ENCODE results near the gene DDX31. TPM values are rescaled to one million over a fixed set of nuclear protein-coding genes. Genes with fewer than 3 reads are reported as not detected.

Gene DDX31
- total RNA-seq, 2 donors from 2014 or later: 8.6 to 15.6 TPM

GRCh38 chr9:132703336-132703735, 33.6 kb upstream of the DDX31 start:
- intact Hi-C loops (cut with DNase I): no loop called here
- H3K27ac ChIP-seq: no peak overlapping the region
- ATAC-seq: no peak

GRCh38 chr9:132702254-132702653, 32.5 kb upstream of the DDX31 start:
- no peak for TF ChIP-seq POLR2A (IDR thresholded peaks at IDR 0.05)
- TF ChIP-seq CTCF (IDR thresholded peaks at IDR 0.05): no peak
- H3K27me3 ChIP-seq: peaks cover 0 to 3% of the 10 kb centered on the region in 2 donors
- ATAC-seq: no peak
- H3K9me3 ChIP-seq: no peaks in the 10 kb centered on the region
- H3K27ac ChIP-seq: no peak overlapping the region
- H3K36me3 ChIP-seq (replicated peaks in 1 of 2; ENCODE audit: insufficient read depth in 1 of 2, low read depth in 2 of 2): no peaks in the 10 kb centered on the region
- intact Hi-C loops (cut with DNase I): no loop called here
- WGBS, 2 donors: 0 to 31% methylated on average over 1 of the region's 1 CpG
- H3K4me3 ChIP-seq: no peak overlapping the region
- no peak for DNase-seq
- peaks cover 4% of the 10 kb centered on the region for H3K4me1 ChIP-seq

More at GRCh38 chr9:132703336-132703735, 33.6 kb upstream of the DDX31 start:
- 28 to 62% methylated on average over 2 of the region's 2 CpGs for WGBS, 2 donors
- H3K9me3 ChIP-seq: no peaks in the 10 kb centered on the region
- H3K27me3 ChIP-seq: peaks cover 0 to 3% of the 10 kb centered on the region in 2 donors
- DNase-seq: no peak
- no peak overlapping the region for H3K4me3 ChIP-seq
- peaks cover 4% of the 10 kb centered on the region for H3K4me1 ChIP-seq
- H3K36me3 ChIP-seq (replicated peaks in 1 of 2; ENCODE audit: insufficient read depth in 1 of 2, low read depth in 2 of 2): no peaks in the 10 kb centered on the region
- TF ChIP-seq CTCF (IDR thresholded peaks at IDR 0.05): no peak
- no peak for TF ChIP-seq POLR2A (IDR thresholded peaks at IDR 0.05)

- 19 to 27% methylated on average over 1 of the region's 1 CpG for WGBS, 2 donors
- ATAC-seq (no peak), DNase-seq (no peak)
- Histone ChIP-seq H3K27me3 (no peaks in the 10 kb centered on the region), H3K4me3 (no peak overlapping the region), H3K27ac (no peak overlapping the region), H3K9me3 (peaks cover 0 to 10% (median 0%) of the 10 kb centered on the region in 3 donors), H3K4me1 (peaks cover 4% of the 10 kb centered on the region), H3K36me3 (replicated peaks in 1 of 2; ENCODE audit: insufficient read depth in 1 of 2, low read depth in 2 of 2) (no peaks in the 10 kb centered on the region)
- no peak for TF ChIP-seq POLR2A (IDR thresholded peaks at IDR 0.05)
- TF ChIP-seq CTCF (IDR thresholded peaks at IDR 0.05): no peak
- intact Hi-C loops (cut with DNase I): no loop called here
These were observed 30.2 kb upstream of the DDX31 start for GRCh38 chr9:132699956-132700355.

- ATAC-seq: peak; percentile 62
These were observed 29.2 kb upstream of the DDX31 start for GRCh38 chr9:132698989-132699388.

More at GRCh38 chr9:132698989-132699388, 29.2 kb upstream of the DDX31 start:
- H3K27ac ChIP-seq: no peak overlapping the region
- no peak overlapping the region for H3K4me3 ChIP-seq
- 6 to 12% methylated on average over 4 of the region's 4 CpGs for WGBS, 2 donors
- DNase-seq: peak; percentile 59 to 79 (median 67)
- TF ChIP-seq POLR2A (IDR thresholded peaks at IDR 0.05) (no peak), CTCF (IDR thresholded peaks at IDR 0.05) (no peak)
- peaks cover 4% of the 10 kb centered on the region for H3K4me1 ChIP-seq
- intact Hi-C loops (cut with DNase I): no loop called here
- H3K36me3 ChIP-seq (replicated peaks in 1 of 2; ENCODE audit: insufficient read depth in 1 of 2, low read depth in 2 of 2): no peaks in the 10 kb centered on the region
- no peaks in the 10 kb centered on the region for H3K27me3 ChIP-seq
- peaks cover 0 to 10% (median 0%) of the 10 kb centered on the region in 3 donors for H3K9me3 ChIP-seq

All from body of pancreas (tissue), 4 donors.